ENCODE measurements around the gene FBXW11.
"Not testable (repeated sequence)": the region's sequence is repeated elsewhere in the genome, so short reads cannot be mapped to it uniquely, and the experiment has no call there.

Gene FBXW11

DNA sequence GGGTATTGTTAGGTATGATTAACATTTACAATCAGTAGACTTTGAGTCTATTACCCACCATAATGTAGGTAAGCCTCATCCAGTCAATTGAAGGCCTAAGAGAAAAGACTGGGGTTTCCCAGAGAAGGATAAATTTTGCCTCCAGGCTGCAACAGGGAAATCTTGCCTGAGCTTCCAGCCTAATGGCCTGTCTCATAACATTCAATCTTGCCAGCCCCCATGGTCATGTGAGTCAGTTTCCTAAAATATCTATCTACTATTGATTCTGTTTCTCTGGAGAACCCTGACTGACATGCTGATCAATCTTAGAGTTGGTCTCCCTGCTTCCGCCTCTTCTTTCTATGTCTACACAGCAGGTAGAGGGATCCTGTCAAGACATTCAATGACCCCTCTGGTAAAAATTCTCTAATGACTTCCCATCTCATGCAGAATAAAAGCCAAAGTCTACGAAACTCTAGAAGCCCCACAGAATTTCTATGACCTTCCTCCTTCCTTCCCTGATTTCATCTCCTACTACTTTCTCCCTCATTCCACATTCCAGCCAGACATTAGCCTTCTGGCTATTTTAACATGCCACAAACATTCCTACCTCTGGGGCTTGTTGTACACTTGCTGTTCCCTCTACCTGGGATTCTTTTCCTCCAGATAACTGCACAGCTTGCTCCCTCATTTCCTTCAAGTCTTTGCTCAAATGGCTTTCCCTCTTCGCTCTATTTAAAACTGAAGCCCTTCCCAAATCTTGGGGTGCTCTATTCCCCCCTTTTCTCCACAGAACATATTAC, 60.2 kb downstream of the FBXW11 start:
- DNase-seq: no peak

DNA sequence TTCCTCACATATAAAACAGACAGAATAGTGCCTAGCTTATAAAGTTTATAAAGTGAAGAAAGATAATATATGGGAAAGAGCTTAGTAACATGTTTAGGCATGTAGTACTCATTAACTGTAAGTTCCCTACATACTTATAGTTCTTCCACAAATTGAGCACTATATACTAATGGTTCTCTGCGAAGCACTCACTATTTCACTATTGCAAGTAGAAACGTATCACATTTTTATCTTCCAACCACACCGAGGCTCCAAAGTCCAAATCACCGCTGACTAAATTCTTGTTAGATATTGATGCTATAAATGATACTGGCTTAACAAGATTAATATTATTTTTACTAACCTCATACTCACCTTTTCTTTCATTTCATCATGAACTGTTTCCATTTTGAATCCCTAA, 61.0 kb downstream of the FBXW11 start:
- no peak for DNase-seq

GRCh38 chr5:171945066-171945465, 61.4 kb downstream of the FBXW11 start:
- no peak for DNase-seq

GRCh38 chr5:171942112-171942516, 64.3 kb downstream of the FBXW11 start:
- not testable (repeated sequence) for DNase-seq

- DNase-seq: not testable (repeated sequence)
These were observed 64.8 kb downstream of the FBXW11 start for GRCh38 chr5:171941675-171942074.

DNA sequence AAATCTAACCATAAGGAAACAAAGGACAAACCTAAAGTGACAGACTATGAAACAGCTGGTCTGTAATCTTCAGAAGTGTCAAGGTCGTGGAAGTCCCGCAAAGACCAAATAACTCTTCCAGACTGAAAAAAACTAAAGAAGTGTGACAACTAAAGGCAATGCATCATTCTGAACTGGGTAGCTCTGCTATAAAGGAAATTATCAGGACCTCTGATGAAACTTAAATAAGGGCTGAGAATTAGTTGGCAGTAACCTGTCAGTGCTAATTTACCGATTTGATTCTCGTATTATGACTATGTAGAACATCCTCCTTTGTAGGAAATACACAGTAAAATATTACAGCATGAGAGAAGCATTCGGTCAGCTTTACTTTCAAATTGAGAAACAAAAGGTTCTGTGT, 65.2 kb downstream of the FBXW11 start:
- DNase-seq: not testable (repeated sequence)

- no peak for DNase-seq
These were observed 66.5 kb downstream of the FBXW11 start for GRCh38 chr5:171939951-171940350.

DNA sequence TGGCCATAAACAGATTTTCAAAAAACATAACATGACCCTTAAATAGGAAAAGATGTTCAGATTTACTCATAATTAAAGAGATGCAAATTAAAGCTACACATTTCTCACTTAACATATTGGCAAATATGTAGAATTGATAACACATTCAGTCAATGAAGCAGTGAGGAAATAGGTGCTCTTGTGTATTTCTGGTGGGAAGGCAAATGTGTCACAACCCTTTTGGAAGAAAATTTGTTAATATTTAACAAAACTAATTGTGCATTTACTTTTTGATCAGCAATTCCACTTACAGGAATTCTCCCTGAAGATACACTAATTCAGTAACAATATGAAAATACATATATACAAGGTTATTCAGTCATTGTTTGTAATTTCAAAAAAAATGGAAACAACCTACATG, 68.1 kb downstream of the FBXW11 start:
- DNase-seq: no peak

GRCh38 chr5:171937351-171937750, 69.1 kb downstream of the FBXW11 start:
- DNase-seq: no peak

GRCh38 chr5:171934586-171934985, 71.9 kb downstream of the FBXW11 start:
- no peak for DNase-seq

- DNase-seq: no peak
These were observed 75.3 kb downstream of the FBXW11 start for GRCh38 chr5:171931163-171931562.

GRCh38 chr5:171927345-171927941, 79.0 kb downstream of the FBXW11 start:
- DNase-seq: no peak

DNA sequence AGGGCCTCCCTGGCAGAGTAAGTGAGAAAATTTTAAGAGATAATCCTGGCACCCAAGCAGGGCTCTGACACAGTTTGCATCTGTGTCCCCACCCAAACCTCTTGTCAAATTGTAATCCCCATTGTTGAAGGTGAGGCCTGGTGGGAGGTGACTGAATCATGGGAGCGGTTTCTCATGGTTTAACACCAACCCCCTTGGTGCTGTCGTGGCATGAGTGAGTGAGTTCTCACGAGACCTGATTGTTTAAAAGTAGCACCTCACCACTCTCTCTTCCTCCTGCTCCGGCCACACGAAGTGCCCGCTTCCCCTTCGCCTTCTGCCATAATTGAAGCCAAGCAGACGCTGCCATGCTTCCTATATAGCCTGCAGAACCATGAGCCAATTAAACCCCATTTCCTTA, 80.1 kb downstream of the FBXW11 start:
- DNase-seq: no peak

DNA sequence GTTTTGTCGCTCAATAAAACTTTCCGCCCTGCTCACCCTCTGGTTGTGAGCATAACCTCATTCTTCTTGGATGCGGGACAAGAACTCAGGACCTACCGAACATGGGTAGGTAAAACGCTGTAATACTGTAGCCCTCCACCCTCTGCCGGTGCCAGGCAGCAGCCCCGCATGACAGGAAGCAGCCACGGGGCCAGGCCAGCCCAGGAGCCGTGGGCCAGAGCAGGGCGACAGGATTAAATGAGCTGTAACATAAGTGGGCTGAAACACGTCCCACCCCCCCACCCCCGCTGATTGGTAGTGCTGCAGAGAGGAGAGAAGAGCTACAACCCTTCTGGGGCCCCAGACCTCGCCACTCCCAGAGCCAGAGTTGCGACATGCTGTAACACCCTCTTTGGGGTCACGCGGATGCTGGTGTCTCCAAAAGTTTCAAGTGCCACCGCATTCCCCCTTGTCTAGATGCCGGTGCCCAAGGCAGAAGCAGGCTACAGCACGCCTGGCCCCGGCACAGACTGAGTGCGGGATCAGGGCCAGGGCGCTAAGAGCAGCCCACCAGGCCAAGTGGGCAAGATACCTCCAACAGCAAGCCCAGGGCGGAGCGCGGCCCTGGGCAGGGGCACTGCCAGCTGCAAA, 81.8 kb downstream of the FBXW11 start:
- DNase-seq: no peak

DNA sequence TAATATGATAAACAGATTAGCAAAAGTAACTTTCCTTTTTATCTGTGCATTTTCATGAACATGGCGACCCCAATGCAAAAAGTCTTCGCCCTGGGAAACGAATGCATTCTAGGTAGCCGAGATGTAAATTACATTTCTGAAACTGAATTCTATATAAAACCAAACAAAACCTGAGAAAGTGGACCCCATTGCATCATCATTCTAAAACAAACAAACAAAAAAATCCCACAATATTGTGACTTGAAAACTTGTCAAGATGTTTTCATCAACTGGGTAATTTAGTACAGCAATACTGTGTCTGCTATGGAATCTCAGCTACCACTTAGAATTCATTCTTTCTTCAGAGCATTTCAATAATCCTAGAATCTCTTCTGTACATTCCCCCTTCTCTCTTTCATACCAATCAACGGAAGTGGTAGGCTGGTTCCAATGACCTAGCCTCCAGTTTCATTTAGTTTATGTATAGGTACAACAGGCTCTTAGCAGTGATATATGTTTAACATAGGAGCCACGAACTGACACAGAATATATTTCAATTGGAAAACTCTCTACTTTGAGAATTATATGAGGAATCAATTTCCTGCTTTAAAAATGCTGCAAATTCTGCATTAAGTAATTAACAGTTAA, 85.6 kb downstream of the FBXW11 start:
- no peak for DNase-seq

DNA sequence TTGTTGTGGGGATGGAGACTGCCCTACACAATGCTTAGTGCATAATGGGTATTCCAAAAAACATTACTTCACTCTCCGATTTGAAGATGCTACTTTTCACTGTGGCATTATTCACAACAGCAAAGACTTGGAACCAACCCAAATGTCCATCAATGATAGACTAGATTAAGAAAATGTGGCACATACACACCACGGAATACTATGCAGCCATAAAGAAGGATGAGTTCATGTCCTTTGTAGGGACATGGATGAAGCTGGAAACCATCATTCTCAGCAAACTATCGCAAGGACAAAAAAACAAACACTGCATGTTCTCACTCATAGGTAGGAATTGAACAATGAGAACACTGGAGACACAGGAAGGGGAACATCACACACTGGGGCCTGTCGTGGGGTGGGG, 90.7 kb downstream of the FBXW11 start:
- not testable (repeated sequence) for DNase-seq

GRCh38 chr5:171914726-171915338, 91.6 kb downstream of the FBXW11 start:
- no peak for DNase-seq

DNA sequence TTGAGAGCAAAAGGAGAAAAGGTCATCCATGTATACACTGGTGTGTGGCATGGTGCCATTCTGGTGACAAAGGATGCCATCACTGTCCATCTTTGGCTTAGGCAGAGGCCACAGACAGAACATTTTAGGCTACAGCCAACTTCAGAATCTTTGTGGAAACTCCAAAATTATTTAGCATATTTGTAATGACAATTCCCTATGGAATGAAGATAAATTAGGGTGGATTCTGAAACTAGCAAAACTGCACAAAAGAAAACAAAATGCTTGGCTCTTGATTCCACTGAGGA, 92.5 kb downstream of the FBXW11 start:
- DNase-seq: no peak

- DNase-seq: no peak
These were observed 95.3 kb downstream of the FBXW11 start for GRCh38 chr5:171911152-171911551.

DNA sequence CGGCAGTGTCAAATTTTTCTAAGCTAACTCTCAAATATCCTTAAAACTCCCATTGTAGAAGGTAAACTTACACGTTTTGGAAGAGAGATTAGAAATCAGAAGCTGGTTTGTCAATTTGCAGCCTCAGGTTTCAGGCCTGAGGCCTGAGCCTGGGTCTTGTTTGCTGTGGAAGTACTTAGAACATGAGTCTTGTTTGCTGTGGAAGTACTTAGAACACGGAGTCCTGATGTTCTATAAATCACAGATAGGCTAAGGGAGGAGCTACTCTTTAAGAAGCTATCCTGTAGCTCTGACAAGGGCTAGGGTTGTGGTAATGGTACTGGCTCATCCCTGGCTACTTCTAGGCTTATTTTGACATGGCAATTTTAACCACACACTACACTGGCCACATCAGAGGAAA, 97.8 kb downstream of the FBXW11 start:
- no peak for DNase-seq

GRCh38 chr5:171907725-171908343, 98.6 kb downstream of the FBXW11 start:
- peak in 3 of 6 experiments; percentile 14 to 56 (median 50) for DNase-seq

DNA sequence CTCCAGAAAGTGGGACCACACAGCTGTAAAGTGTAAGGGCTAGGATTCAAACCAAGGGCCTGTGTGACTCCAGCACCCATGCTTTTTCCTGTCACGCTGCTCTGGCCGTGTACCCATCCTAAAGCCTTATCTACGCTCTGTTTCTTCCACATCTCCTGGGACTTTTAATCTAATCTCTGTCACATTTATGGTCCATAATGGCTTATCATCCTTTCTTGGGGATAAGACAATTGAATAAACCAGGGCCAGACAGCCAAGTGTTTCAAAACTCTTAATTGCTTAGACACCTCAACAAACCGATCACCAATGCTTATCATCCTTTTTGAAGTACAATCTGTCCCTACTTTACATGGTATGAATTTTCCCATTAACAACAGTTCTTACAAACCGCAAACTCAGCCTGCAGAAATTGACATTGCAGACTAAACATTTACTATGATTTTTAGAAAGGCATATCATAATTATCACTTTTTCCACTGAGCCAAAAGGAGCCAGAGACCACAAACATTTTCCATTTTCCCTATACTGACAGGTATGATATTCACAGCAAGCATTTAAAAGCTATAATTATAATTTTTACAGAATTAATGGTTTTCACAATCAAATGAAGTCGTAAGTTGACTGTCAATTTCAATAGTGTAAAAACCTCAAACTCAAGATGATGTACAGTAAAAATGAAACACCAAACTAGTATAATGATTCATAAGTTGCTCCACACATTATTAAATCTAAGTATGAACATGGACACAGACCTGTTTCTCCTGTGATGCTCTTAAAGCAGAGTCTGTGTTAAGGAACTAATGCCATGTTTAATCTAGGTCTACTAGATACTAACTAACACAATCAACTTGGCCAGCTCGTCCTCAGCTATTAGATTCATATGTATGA, 99.5 kb downstream of the FBXW11 start:
- DNase-seq: no peak
